ENCODE data around the gene LRRC32. TPM values are rescaled to one million over a fixed set of nuclear protein-coding genes. Genes with fewer than 3 reads are reported as not detected.

The LRRC32 gene
- polyA plus RNA-seq, 1 donor from 2014 or later = not detected

DNA sequence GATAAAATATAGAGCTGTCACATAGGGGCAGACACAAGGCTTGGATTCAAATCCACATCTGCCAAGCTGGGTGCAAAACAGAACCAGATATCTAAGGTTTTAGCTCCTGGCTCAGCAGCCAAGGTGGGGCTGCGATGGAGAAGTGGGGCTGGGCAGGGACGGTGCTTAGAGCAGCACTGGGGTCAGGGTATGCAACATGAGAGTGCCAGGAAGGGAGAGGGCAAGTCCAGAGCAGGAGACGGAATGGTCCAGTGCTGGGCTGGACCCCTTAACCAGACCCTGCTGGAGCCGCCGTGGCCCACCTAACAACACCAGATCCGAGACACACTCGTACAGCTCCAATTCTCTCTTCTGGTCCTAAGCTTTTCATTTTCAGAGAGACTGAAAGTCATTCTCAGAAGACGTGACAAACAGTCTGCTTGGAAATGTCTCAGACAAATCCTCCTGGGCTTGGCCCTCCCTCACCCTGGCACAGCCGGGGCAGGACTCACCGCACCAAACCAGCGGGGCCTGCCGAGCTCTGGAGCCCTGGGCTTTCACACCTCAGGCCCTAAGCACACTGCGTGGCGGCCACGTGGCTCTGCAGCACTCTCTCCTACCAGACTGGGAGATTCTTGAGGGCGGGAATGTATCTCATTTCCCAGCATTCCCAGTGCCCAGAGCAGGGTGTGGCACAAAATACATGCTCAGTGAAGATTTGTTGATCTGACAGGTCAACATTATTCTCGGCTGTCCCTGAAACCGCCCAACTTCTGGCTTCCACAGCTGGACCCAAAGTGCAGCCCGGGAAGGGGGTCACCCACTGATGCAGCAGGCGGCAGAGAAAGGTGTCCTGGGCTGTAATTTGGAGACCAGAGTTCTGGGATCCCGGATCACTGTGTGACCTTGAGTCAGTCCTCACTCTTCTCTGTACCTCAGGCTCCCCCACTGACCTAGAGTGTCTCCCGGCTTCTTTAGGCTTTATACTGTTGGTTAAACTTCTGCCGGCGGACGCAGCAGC lies 11.6 kb downstream of the LRRC32 start:
- TF ChIP-seq SMC3 (conservative IDR thresholded peaks at IDR 0.05; ENCODE audit: poor library complexity) = no peak
- no peak for TF ChIP-seq CTCF (IDR thresholded peaks at IDR 0.05; ENCODE audit: poor library complexity, severe bottlenecking)
- no peak for TF ChIP-seq EP300 (conservative IDR thresholded peaks at IDR 0.05; ENCODE audit: poor library complexity, severe bottlenecking)
- TF ChIP-seq MXI1 (conservative IDR thresholded peaks at IDR 0.05; ENCODE audit: poor library complexity, severe bottlenecking) = no peak
- no peak for TF ChIP-seq RAD21 (conservative IDR thresholded peaks at IDR 0.05)
- no peak for TF ChIP-seq EZH2 (IDR thresholded peaks at IDR 0.05; ENCODE audit: borderline replicate concordance, insufficient read depth, low read length, poor library complexity, severe bottlenecking)
- no peak for TF ChIP-seq POLR2AphosphoS5 (IDR thresholded peaks at IDR 0.05)
- no peak for TF ChIP-seq TAF1 (IDR thresholded peaks at IDR 0.05; ENCODE audit: low read depth)
- no peak for TF ChIP-seq REST (IDR thresholded peaks at IDR 0.05; ENCODE audit: borderline replicate concordance)
- no peaks in the 10 kb centered on the region for H3K27me3 ChIP-seq (ENCODE audit: insufficient read depth, low read depth, low read length)
- no peak overlapping the region for H2AFZ ChIP-seq (ENCODE audit: low read depth, low read length)
- no peak overlapping the region for H3K9ac ChIP-seq (ENCODE audit: low read length)
- no peaks in the 10 kb centered on the region for H3K79me2 ChIP-seq (replicated peaks; ENCODE audit: insufficient read depth, low read length)
- no peak overlapping the region for H3K4me3 ChIP-seq (ENCODE audit: low read length)
- no peaks in the 10 kb centered on the region for H3K9me2 ChIP-seq (ENCODE audit: insufficient read depth, low read length)
- H3K27ac ChIP-seq (ENCODE audit: low read length) = no peak overlapping the region
- no peaks in the 10 kb centered on the region for H3F3A ChIP-seq (ENCODE audit: insufficient read depth, low read length, poor library complexity, severe bottlenecking)
- no peaks in the 10 kb centered on the region for H3K36me3 ChIP-seq (ENCODE audit: insufficient read depth, low read length)
- H4K20me1 ChIP-seq (ENCODE audit: insufficient read depth) = no peaks in the 10 kb centered on the region
- no peak overlapping the region for H3K4me2 ChIP-seq (ENCODE audit: low read length)
- H3K9me3 ChIP-seq (ENCODE audit: low read length) = no peaks in the 10 kb centered on the region

DNA sequence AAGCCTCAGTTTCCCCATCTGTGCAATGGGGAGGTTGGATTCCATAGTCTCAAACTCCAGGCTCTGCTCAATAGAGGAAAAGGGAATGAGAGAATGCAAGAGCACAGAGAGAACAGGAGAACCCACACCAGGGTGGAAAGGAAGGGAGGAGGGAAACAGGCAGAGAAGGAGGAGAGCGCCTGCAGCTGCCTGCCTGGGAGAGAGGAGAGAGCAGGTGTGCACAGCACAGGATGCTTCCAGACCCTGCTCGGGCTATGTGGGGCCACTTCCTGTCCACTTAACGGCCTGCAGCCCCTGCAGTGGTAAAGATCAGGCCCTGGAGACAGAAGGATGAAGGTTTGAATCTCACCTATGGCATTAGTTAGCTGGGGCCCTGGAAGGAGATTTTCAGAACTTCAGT lies 12.3 kb downstream of the LRRC32 start:
- TF ChIP-seq SMC3 (conservative IDR thresholded peaks at IDR 0.05; ENCODE audit: poor library complexity) (no peak), EZH2 (IDR thresholded peaks at IDR 0.05; ENCODE audit: borderline replicate concordance, insufficient read depth, low read length, poor library complexity, severe bottlenecking) (no peak), CTCF (IDR thresholded peaks at IDR 0.05; ENCODE audit: poor library complexity, severe bottlenecking) (no peak), REST (IDR thresholded peaks at IDR 0.05; ENCODE audit: borderline replicate concordance) (no peak), RAD21 (conservative IDR thresholded peaks at IDR 0.05) (no peak), MXI1 (conservative IDR thresholded peaks at IDR 0.05; ENCODE audit: poor library complexity, severe bottlenecking) (no peak), POLR2AphosphoS5 (IDR thresholded peaks at IDR 0.05) (no peak)
- no peak overlapping the region for H3K4me3 ChIP-seq (ENCODE audit: low read length)
- H3K9ac ChIP-seq (ENCODE audit: low read length) = no peak overlapping the region
- no peaks in the 10 kb centered on the region for H3K9me3 ChIP-seq (ENCODE audit: low read length)
- H3K27ac ChIP-seq (ENCODE audit: low read length) = no peak overlapping the region
- no peaks in the 10 kb centered on the region for H3K79me2 ChIP-seq (replicated peaks; ENCODE audit: insufficient read depth, low read length)
- H3K36me3 ChIP-seq (ENCODE audit: insufficient read depth, low read length) = no peaks in the 10 kb centered on the region
- H3K4me2 ChIP-seq (ENCODE audit: low read length) = no peak overlapping the region
- no peaks in the 10 kb centered on the region for H3K27me3 ChIP-seq (ENCODE audit: insufficient read depth, low read depth, low read length)
- H4K20me1 ChIP-seq (ENCODE audit: insufficient read depth) = no peaks in the 10 kb centered on the region
- no peak overlapping the region for H2AFZ ChIP-seq (ENCODE audit: low read depth, low read length)
- no peaks in the 10 kb centered on the region for H3K9me2 ChIP-seq (ENCODE audit: insufficient read depth, low read length)
- H3F3A ChIP-seq (ENCODE audit: insufficient read depth, low read length, poor library complexity, severe bottlenecking) = no peaks in the 10 kb centered on the region

Data from neural cell (in vitro differentiated cells).